Measurements from ENCODE around the gene ETNK1.

ETNK1 gene

DNA sequence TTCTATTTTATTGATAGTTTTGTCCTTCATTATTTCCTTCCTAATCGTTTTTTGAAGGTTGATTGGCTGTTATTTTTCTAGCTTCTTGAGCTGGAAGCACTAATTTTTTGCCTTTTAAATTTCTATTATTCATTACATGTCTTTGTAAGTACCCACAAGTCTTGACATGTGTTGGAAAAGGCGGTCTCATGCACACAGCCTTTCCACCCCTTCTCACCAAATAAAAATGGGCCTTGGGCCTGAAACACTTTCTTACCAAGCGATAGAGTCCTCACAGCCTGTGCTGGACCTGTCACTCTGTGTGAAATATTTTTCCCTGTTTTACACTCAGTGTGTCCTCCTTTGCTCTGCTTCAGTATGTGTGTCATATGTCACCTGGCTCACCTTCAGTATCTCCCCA is 9.9 kb downstream of the ETNK1 start:
- no peak for DNase-seq (ENCODE audit: low read depth, low spot score)

DNA sequence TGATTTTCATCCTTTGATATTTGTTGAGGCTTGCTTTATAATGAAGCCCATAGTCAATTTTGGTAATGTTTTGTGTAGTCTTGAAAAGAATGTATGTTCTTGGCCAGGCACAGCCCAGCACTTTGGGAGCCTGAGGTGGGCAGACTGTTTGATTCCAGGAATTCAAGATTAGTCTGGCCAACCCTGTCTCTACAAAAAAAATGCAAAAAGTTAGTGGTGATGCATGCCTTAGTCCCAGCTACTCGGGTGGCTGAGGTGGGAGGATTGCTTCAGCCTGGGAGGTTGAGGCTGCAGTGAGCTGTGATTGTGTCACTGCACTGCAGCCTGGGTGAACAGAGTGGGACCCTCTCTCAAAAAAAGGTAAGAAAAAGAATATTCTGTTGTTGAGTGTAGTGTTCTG is 10.8 kb downstream of the ETNK1 start:
- no peak for DNase-seq (ENCODE audit: low read depth, low spot score)

DNA sequence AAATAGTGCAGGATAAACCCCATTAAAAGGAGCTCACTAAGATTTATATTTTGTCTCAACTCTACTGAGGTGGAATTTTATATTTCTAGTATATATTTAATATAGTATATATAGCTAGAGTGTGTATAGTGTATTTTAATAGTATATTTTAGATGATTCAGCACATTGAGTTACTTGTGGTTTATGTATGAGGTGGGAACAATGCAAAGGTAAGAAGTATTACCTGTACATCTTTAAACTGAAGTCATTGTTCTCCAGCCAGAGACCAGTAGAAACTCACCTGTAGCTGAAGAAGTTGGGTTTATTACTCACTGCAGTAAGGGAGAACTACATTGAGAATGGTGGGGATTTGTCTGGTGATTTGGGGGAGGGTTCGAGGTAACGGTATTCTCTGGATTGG is 15.9 kb downstream of the ETNK1 start:
- no peak for DNase-seq (ENCODE audit: low read depth, low spot score)

DNA sequence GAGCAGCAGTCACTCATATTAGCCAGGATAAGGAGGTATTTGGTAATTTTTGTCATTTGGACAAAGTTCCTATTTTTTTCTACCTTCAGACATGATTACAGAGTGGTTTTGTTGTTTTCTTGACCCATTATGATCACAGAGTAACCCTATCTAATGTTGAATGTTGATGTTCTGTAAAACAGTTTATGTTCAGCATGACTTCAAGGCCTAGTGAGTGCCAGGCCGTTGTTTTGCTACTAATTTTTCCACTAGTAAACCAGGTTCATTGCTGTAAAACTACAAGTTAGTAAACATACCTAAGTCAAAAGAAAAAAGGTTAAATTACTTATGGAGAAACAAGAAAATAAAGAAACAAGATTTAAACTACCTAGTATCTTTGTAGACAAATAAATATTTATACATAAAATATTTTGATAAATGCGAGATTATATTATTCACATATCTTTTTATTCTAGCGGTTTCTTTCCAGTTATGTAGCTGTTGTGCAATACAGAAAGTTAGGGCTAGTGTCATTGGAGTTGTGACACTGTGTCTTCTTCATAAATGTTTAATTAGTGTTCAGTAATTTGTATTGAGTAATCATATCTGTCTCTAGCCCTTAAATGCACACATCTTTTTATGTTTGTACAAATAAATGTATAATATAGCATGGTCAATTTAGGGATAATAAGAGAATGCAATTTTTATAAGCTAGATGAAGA is 16.5 kb downstream of the ETNK1 start:
- no peak for DNase-seq (ENCODE audit: low read depth, low spot score)

DNA sequence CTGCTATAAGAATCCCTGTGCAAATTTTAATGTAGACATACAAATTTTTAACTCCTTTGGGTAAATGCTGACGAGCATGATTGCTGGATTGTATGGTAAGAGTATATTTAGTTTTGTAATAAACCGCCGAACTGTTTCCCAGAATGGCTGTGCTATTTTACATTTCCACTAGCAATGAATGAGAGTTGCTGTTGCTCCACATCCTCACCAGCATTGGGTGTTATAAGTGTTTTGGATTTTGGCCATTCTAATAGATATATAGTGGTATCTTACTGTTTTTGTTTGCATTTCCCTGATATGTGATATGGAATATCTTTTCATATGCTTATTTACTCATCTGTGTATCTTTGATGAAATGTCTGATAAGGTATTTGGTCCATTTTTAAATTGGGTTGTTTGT is 23.7 kb downstream of the ETNK1 start:
- no peak for DNase-seq (ENCODE audit: low read depth, low spot score)

DNA sequence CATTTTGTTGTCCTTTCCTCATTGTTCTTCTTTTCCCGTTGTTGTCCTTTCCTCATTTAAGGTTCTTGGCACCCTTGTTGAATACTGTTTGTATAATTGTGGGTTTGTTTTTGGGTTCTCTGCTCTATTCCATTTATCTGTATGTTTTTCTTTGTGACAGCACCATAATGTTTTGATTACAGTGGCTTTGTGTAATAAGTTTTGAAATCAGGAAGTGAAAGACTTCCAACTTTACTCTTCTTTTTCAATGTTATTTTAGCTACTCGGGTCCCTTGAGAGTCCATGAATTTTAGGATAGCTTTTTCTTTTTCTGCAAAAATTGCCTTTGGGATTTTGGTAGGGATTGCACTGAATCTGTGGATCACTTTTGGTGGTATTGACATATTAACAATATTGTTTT is 28.1 kb downstream of the ETNK1 start:
- DNase-seq (ENCODE audit: low read depth, low spot score), result no peak

DNA sequence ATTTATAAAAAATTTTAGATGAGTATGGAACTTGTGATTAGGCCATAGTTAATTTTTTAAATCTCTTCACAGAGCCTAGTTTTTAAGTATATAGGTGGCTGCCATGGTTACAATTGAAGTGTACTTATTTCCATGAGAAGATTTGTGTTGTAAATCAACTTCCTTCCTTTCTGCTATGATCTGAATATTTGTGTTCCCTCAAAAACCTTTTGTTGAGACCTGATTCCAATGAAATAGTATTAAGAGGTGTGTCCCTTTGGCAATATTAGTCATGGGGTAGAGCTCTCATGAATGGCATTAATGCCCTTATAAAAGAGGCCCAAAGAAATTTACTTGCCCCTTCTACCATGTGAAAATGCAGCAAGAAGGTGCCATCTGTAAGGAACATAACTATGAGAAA is 28.8 kb downstream of the ETNK1 start:
- no peak for DNase-seq (ENCODE audit: low read depth, low spot score)

DNA sequence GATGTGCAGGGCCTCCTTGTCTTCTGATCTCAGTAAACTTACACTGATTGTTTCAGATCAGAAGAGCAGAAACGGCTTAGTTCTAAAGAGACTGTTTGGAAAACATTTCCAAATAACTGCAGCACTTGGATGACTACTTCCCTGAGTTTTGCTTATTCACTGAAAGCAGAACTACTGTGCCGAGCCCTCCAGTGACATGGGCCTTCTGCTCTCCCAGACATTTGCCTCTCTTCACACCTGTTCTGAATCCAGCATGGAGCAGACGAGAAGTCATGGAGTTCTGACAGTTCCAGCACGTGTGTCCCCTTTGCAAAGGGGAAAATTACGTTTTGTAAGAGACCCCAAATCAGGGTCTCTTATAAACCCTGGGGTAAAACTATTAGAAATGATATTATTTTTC is 31.4 kb downstream of the ETNK1 start:
- no peak for DNase-seq (ENCODE audit: low read depth, low spot score)

DNA sequence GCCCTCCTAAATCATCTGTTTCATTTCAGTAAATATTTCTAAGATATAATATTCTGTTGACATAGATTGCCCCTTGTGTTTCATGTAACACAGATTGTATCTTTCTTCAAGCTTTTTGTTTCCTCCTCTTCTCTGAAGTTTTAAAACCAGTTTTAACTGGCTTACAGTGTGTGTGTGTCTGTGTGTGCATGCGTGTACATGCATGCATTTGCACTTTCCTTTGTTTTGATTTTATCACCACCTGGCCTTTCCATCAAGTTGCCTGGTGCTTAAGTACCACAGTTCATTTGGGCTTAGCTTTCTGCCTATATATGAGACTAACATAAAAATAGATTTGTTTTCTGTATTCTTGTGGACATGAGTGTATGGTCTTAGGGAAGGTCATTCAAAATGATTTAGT is 31.9 kb downstream of the ETNK1 start:
- DNase-seq (ENCODE audit: low read depth, low spot score), result no peak

DNA sequence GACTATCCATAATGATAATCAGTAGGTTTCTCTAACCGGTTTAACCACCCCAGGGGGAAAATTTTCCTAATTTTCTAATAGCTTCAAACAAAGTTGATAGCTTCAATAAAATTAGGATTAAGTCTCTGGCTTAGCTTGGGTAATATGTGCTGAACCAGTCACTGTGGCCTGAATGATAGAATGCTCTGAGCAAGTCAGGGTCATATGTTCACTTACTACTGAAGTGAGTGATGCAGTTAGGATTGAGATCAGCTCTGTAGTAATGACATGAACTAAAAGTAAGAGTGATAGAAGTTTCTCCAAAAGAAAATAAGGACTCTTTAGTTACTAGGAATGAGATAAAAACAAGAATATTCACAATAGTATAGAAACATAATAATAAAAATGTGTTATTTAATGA is 32.6 kb downstream of the ETNK1 start:
- no peak for DNase-seq (ENCODE audit: low read depth, low spot score)

DNA sequence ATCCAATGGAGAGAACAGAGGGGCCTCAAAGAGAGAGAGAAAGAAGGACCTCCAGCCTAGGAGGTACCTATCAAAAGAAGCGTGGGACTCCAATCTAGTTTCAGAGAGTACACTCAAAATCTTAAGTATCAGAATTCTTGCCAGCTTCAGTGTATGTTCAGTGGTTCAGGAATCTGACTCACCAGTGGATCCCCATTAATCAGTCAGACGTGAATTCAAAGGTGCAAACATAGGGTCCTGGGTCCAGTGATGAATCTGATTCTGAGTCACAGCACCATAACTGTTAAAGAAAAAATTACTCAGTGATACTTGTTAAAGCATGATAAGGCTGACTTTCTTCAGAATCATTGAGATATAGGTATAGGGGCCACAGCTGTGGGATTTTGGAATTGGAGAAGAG is 33.2 kb downstream of the ETNK1 start:
- no peak for DNase-seq (ENCODE audit: low read depth, low spot score)

DNA sequence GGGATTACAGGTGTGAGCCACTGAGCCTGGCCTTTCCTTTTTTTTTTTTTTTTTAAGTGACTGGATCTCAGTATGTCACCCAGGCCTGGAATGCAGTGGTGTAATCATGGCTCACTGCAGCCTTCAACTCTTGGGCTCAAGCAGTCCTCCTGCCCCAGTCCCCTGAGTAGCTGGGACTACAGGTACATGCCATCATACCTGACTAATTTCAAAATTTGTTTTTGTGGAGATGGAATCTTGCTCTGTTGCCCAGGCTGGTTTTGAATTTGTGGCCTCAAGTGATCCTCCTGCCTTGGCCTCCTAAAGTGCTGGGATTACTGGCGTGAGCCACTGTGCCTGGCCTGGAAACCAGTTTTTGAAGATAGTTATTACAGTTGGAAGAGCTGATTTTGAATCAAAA is 37.4 kb downstream of the ETNK1 start:
- no peak for DNase-seq (ENCODE audit: low read depth, low spot score)

DNA sequence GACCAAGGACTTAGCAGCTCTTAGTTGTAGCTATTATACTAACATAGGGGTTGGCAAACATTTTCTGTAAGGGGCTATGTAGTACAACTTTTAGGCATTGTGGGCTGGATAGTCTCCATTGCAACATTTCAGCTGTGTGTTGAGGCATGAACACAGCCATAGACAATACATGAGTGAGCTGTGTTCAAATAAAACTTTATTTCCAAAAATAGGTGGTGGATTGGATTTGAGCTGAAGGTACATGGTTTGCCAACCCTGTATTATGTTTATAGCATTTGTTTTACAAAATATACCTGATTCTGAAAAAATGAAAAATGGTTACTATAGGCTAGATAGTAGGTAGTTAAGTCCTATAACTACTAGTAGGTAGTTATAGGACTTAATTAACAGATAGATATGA is 40.5 kb downstream of the ETNK1 start:
- DNase-seq (ENCODE audit: low read depth, low spot score), result no peak

DNA sequence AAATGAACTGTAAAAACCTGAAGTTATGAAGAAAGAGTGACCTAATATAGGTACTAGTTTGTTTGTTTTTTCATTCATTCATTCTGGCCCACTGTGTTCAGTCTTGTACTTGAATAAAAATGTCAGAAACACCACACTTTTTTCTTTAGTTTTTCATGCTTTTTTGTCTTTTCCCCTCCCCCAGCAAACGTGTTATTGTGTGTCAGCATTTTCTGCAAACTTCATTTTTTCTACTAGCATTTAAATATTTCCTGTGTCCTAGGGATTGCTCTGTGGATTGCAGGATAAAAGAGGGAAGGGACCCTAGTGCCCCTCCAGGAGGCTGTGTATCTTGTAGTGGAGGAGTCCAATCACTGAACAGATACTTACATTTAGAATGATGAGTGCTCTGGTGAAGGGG is 42.2 kb downstream of the ETNK1 start:
- DNase-seq (ENCODE audit: low read depth, low spot score), result no peak

DNA sequence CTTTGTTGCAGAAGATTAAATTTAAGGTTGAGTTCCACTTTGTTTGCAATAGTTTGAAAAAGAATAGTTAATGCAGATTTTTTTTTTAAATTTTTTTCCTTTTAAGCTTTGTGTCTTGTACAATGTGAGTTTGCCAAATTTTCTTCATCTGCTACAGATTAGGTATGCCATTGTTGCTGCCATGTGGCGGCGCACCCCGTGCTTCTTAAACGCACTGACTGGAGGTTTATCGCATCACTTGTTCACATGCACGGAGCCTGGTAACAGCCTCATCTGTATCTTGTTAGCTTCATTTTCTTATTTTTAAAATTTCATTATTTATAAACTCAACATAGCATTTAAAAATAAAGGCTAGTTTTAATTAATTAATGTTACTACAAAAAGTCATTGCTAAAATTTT is 43.5 kb downstream of the ETNK1 start:
- no peak for DNase-seq (ENCODE audit: low read depth, low spot score)

DNA sequence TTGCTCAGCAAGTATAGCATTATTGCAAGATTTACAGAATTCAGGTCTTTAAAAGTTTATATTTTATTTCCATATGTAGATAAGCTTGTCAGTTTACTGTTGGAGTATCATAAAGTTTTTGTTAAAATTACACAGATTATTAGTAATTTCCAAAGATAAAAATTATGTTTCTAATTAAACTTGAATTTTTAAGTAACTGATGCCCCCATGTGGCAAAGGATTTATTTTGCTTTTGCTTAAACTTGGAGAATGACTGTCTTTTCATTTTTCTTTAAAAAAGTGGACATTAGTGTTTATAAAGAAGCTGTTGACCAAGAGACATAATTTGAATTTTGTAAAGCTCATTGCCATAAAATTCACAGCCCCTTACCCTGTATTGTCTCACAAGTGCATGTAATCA is 45.8 kb downstream of the ETNK1 start:
- no peak for DNase-seq (ENCODE audit: low read depth, low spot score)

DNA sequence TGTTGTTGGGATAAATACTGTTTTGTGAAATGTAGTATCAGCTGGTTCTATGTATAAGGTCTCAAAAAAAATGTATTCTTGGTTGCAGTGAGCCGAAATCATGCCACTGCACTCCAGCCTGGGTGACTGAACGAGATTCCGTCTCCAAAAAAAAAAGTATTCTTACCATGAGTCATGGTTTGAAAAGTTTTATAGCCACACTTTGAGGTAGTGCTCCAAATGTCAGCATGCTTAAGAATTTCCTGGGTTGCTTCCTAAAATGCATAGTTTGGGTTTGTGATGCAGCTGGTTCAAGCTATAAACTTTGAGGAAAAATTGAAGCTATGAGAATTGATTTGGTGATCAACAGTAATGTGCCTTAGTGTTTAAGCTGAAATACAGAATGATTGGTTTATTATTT is 48.0 kb downstream of the ETNK1 start:
- no peak for DNase-seq (ENCODE audit: low read depth, low spot score)

DNA sequence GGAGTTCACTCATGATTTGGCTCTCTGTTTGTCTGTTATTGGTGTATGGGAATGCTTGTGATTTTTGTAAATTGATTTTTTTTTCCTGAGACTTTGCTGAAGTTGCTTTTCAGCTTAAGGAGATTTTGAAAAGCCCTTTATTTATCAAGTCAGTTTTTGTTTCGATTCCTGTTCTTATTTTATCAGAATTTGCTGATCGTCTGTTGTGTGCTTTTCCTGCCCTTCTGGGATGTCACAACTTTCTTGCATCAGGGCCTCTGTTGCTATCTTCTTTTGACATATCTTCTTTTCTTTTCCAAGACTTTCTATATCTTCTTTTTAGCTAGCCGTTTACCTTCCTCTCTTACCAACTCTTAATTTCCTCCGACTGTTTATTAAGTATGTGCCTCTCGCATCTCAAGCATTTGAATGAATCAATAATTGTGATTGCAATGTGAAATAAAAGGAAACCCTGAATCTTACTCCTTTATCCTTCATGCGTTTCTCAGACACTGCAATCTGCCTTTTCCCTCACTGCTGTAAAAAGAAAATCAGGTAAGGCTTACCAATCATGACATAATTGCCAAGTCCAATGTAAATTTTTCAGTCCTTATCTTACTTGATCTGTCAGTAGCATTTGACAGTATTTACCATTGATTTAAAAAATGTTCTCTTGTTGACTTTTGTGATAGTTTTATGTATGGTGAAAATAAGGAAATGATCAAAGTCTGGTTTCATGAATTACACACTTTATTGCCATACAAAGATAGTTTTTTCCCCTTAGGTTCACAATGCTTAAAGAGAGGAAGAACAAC is 53.0 kb downstream of the ETNK1 start:
- no peak for DNase-seq (ENCODE audit: low read depth, low spot score)

DNA sequence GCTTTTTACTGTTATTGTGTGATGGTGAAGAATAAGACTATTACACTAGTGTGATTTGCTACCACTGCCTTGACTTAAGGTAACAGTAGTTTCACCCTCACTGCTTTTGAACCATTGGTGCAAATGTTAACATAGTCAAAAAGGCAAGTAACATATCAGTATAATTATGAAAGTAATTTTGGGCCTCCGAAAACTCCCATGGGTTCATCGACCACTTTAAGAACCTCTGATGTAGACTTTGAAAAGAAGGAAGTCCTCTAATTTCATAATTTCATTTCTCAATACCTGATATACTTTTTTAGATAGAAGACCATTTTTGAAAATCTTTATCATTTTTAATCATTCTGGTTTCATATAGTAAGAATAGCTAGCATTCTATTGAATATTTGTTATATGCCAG is 57.7 kb downstream of the ETNK1 start:
- DNase-seq (ENCODE audit: low read depth, low spot score), result no peak

DNA sequence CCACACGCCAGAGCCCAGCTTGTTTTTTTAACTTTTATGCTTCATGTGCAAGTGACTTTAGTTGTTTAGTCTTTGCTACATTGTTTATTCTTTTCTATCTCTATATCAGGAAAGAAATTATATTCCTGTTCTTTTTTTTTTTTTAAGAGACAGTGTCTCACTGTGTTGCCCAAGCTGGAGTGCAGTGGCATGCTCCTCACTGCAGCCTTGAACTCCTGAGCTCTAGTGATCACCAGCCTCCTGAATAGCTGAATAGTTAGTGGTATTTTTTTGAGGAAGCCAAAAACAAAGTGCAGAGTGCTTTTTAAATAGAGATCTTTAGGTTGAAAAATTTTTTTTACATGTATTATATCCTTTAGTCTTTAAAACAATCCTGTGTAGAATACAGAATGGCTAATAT is 58.2 kb downstream of the ETNK1 start:
- no peak for DNase-seq (ENCODE audit: low read depth, low spot score)

DNA sequence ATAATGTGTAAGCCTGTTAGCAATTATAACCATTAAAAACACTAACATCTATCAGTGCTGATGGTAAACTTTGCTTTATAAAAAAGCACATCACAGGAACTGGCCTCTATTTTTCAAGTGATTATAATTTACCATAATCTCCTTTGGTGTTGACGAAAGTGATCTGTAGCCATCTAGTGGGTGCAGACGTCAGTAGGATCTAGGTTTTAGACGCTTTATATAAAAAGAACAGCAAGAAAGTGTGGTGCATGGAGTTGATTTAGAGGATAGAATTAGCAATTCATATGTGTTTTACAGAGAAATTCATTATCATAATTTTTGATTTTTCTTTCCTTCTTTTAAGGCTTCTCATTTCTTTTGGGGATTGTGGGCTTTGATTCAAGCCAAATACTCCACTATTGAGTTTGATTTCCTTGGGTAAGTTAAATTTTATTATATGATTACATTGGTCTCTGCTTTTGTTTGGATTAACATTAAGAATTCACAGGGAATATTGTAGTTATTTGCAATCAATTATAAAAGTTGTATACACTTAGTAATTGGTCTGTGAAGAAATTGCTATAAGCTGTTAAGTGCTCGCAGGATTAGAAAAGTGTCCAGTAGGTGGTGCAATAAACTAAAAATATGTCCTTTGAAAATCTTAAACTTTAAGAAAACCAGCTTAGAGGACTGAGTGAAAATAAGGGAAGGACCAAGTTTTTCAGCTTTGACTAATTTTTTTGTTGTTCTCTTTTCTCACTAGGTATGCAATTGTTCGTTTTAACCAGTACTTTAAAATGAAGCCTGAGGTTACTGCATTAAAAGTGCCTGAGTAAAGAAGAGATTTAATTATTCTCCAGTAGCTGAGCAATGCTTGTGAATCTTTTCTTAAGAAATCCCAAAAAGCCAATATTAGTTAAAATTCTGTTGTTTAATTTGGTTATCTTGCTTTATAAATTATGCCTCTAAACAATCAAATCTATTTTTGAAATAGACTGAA is 59.5 kb downstream of the ETNK1 start:
- no peak for DNase-seq (ENCODE audit: low read depth, low spot score)

DNA sequence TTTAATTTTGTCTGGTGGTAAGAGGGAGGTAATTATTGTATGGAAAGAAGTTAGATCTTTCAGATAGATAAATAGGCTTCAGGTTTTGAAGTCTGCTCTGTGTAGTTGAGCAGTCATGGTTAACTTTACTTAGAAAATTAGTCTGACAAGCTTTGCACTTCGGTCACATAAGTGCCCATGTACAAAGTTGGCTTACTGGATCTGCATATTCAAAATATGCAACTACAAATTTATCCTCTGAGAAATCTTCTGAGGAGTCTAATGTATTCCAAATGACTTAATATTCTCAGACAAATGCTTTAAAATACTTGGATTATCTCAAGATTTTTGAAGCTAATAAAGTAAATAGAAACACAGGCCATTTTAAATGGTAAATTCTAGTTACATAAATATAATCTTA is 61.2 kb downstream of the ETNK1 start:
- no peak for DNase-seq (ENCODE audit: low read depth, low spot score)

Data from ELF-1 (cell line).